GM18511 (cell line): ENCODE data around the gene PSMB2.
"Not testable (repeated sequence)": the region's sequence is repeated elsewhere in the genome, so short reads cannot be mapped to it uniquely, and the experiment has no call there.

Experiments
- ATAC-seq: cut with Tn5 transposase; IDR thresholded peaks from one replicate; pipeline ENCODE4 v1.9.1; 2021; ENCODE audit warnings: mild to moderate bottlenecking, moderate library complexity; ENCODE audit not compliant: unreplicated experiment

Gene PSMB2

GRCh38 chr1:35594005-35594760 is 47.1 kb downstream of the PSMB2 start:
- ATAC-seq, result no peak

- no peak for ATAC-seq
Observed at GRCh38 chr1:35592991-35593769, 48.1 kb downstream of the PSMB2 start.

GRCh38 chr1:35591211-35591610 is 50.1 kb downstream of the PSMB2 start:
- ATAC-seq, result no peak

GRCh38 chr1:35590476-35591040 is 50.8 kb downstream of the PSMB2 start:
- ATAC-seq, result no peak

GRCh38 chr1:35589516-35590427 is 51.6 kb downstream of the PSMB2 start:
- no peak for ATAC-seq

GRCh38 chr1:35588197-35588910 is 53.0 kb downstream of the PSMB2 start:
- ATAC-seq, result no peak

- ATAC-seq, result no peak
Observed at GRCh38 chr1:35587736-35588135, 53.6 kb downstream of the PSMB2 start.

- ATAC-seq, result no peak
Observed at GRCh38 chr1:35586808-35587207, 54.5 kb downstream of the PSMB2 start.

GRCh38 chr1:35585805-35586204 is 55.5 kb downstream of the PSMB2 start:
- ATAC-seq, result not testable (repeated sequence)

- ATAC-seq, result no peak
Observed at GRCh38 chr1:35585281-35585680, 56.0 kb downstream of the PSMB2 start.

GRCh38 chr1:35581621-35582020 is 59.7 kb downstream of the PSMB2 start:
- ATAC-seq, result not testable (repeated sequence)

GRCh38 chr1:35580949-35581388 is 60.4 kb downstream of the PSMB2 start:
- ATAC-seq, result no peak

- peak; percentile 83 for ATAC-seq
Observed at GRCh38 chr1:35577071-35577998, 64.0 kb downstream of the PSMB2 start.

GRCh38 chr1:35576766-35577070 is 64.6 kb downstream of the PSMB2 start:
- ATAC-seq, result not testable (repeated sequence)

- ATAC-seq, result no peak
Observed at GRCh38 chr1:35576061-35576765, 65.1 kb downstream of the PSMB2 start.

- no peak for ATAC-seq
Observed at GRCh38 chr1:35575416-35575958, 65.8 kb downstream of the PSMB2 start.

GRCh38 chr1:35574655-35575415 is 66.5 kb downstream of the PSMB2 start:
- no peak for ATAC-seq
